NT2/D1 (cell line): Measurements from ENCODE around the gene SLC6A9.

ENCODE experiments used
- DNase-seq: peaks from one replicate; pipeline ENCODE4 v3.0.0-alpha.2; 2011; ENCODE audit warnings: low read depth, low spot score
- H3K27me3 ChIP-seq: 2 replicates; pipeline ENCODE4 v1.6.0; 2011; ENCODE audit warnings: mild to moderate bottlenecking; ENCODE audit not compliant: insufficient read length, insufficient read depth
- H3K36me3 ChIP-seq: 2 replicates; pipeline ENCODE4 v1.6.1; 2011; ENCODE audit warnings: mild to moderate bottlenecking, low read length, mixed read lengths; ENCODE audit not compliant: insufficient read depth, insufficient read length
- H3K4me1 ChIP-seq: 2 replicates; pipeline ENCODE4 v1.5.1; 2011; ENCODE audit not compliant: insufficient read depth, insufficient read length
- H3K4me3 ChIP-seq: 2 replicates; pipeline ENCODE4 v1.5.1; 2011; ENCODE audit warnings: low read depth; ENCODE audit not compliant: insufficient read length
- H3K9ac ChIP-seq: 2 replicates; pipeline ENCODE4 v1.6.0; 2011; ENCODE audit warnings: low read depth; ENCODE audit not compliant: insufficient read length
- H3K9me3 ChIP-seq: 2 replicates; pipeline ENCODE4 v1.5.1; 2011; ENCODE audit warnings: mild to moderate bottlenecking, low read length; ENCODE audit not compliant: insufficient read depth
- SUZ12 ChIP-seq: IDR thresholded peaks from 2 replicates; pipeline ENCODE4 v1.6.1; 2011; ENCODE audit not compliant: insufficient read length, insufficient read depth; ENCODE audit errors: extremely low read depth
- YY1 ChIP-seq: IDR thresholded peaks from 2 replicates; pipeline ENCODE4 v1.6.1; 2011; ENCODE audit not compliant: insufficient read length, insufficient read depth
- ZNF274 ChIP-seq: IDR thresholded peaks from 2 replicates; pipeline ENCODE4 v1.6.1; 2011; ENCODE audit warnings: mild to moderate bottlenecking, low read depth, low read length

SLC6A9 gene

DNA sequence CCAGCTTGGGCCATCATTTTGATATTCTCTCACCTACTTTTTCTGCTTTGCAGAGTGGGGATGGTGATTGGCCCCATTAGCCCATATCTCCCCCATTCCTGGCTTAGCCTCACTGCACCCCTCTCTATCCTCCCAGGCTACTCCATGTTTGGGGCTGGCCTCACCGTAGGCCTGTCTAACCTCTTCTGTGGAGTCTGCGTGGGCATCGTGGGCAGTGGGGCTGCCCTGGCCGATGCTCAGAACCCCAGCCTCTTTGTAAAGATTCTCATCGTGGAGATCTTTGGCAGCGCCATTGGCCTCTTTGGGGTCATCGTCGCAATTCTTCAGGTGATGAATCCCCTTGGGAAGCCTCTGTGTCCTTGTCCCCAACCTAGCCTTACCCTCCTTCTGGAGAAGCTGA, 54.4 kb downstream of the SLC6A9 start:
- H3K4me3 ChIP-seq: no peak overlapping the region
- H3K36me3 ChIP-seq: peaks cover 62% of the 10 kb centered on the region
- H3K27me3 ChIP-seq: no peaks in the 10 kb centered on the region
- no peak for DNase-seq
- TF ChIP-seq YY1 (no peak), SUZ12 (no peak), ZNF274 (no peak)
- no peak overlapping the region for H3K9ac ChIP-seq
- no peaks in the 10 kb centered on the region for H3K9me3 ChIP-seq
- peaks cover 26% of the 10 kb centered on the region for H3K4me1 ChIP-seq

DNA sequence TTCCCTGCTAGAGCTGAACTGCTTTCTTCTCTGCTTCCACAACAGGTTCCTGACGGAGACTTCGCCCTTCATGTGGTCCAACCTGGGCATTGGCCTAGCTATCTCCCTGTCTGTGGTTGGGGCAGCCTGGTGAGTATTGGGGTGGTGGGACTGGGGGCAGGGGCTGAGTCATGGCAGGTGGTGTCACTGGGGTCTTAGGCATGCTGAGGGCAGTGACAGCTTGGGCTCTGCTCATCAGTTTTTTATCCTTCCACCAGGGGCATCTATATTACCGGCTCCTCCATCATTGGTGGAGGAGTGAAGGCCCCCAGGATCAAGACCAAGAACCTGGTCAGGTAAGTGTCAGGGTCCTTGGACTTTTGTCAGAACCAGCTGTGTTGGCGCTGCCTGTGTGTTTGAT, 55.2 kb downstream of the SLC6A9 start:
- H3K4me1 ChIP-seq: peaks cover 22% of the 10 kb centered on the region
- peak overlapping the region; percentile 94 for H3K4me3 ChIP-seq
- no peak for DNase-seq
- peaks cover 62% of the 10 kb centered on the region for H3K36me3 ChIP-seq
- TF ChIP-seq SUZ12 (no peak), YY1 (no peak), ZNF274 (no peak)
- H3K9ac ChIP-seq: peak overlapping the region; percentile 98
- no peaks in the 10 kb centered on the region for H3K9me3 ChIP-seq
- no peaks in the 10 kb centered on the region for H3K27me3 ChIP-seq

DNA sequence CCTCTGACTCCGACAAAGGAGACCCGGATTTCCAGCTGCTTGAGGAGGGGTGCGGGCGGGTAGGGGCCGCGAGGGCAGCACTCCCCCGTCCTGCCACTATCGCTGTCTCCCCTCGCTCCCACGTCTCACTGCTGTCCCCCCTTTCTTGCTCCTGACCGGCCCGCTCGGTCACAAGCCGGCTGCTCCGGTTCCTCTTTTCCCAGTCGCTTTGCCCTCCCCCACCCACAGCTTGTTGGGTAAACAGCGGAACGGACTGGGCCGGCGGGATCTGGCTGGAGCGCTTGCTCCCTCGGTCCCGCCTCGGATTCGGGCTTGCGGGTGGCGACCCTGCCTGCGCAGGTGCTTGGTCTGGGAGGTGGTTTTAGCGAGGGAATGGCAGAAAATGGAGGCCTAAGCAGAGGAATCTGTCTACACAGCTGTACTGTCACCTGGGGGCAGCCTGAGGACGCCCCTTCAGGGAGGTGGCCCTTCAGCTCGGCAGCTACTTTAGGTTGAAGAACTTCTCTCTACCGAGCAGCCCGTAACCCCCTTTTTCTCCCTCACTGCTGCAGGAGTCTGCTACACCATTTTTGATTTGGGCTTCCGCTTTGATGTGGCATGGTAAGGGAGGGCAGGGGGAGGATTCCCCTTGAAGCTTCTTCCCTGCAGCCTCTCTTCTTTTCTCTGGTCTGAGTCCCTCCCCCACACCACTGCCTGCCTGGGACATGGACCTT, 55.9 kb downstream of the SLC6A9 start:
- H3K9ac ChIP-seq: peak overlapping the region; percentile 98
- peaks cover 24% of the 10 kb centered on the region for H3K4me1 ChIP-seq
- no peak for TF ChIP-seq SUZ12
- TF ChIP-seq YY1: no peak
- TF ChIP-seq ZNF274: no peak
- no peaks in the 10 kb centered on the region for H3K9me3 ChIP-seq
- H3K4me3 ChIP-seq: peak overlapping the region; percentile 94
- peaks cover 62% of the 10 kb centered on the region for H3K36me3 ChIP-seq
- DNase-seq: no peak
- no peaks in the 10 kb centered on the region for H3K27me3 ChIP-seq

DNA sequence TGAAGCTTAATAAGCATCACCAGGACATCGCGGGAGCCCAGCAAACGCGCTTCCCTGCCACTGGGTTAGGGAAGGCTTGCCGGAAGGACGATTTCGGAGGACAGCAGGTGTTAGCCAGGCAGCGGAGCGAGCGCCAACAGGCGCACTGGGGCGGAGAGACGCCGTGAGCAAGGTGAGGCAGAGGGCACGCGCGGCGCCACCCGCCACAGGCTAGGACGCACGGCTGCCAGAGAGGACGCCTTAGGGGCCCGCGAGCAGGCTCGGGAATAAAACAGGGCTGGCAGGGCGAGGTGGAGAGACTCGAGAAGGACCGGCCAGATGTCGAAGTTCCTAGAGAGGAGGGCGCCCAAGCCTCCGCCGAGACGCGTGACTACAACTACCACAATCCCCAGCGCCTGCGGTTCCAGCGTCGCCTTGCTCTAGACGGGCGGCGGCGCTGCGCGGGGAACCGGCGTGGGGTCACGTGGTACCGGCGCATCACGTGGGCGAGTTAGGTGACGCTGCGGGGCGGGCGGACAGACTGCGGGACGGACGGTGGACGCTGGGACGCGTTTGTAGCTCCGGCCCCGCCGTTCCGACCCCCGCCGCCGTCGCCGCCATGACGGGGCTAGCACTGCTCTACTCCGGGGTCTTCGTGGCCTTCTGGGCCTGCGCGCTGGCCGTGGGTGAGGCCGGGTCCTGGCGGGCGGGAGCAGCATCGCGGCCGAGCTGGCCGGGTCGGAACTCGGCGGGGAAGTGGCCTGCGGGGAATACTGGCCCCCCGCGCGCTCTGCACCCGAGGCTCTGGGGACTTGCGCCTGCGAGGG, 56.6 kb downstream of the SLC6A9 start, which contains the start of gene ATP6V0B:
TSS of gene ATP6V0B (plus strand) at position 518 of the 806 bp plus-strand sequence. CDS start at position 599, 81 bp downstream.
- H3K9me3 ChIP-seq: no peaks in the 10 kb centered on the region
- peak within 1 kb of the TSS; percentile 94 for H3K4me3 ChIP-seq
- H3K27me3 ChIP-seq: no peaks in the 10 kb centered on the region
- TF ChIP-seq SUZ12 (no peak), ZNF274 (no peak), YY1 (peak; percentile 47)
- peaks cover 21% of the 10 kb centered on the region for H3K4me1 ChIP-seq
- peak; percentile 98 for DNase-seq
- peaks cover 61% of the 10 kb centered on the region for H3K36me3 ChIP-seq
- H3K9ac ChIP-seq: peak within 1 kb of the TSS; percentile 98

DNA sequence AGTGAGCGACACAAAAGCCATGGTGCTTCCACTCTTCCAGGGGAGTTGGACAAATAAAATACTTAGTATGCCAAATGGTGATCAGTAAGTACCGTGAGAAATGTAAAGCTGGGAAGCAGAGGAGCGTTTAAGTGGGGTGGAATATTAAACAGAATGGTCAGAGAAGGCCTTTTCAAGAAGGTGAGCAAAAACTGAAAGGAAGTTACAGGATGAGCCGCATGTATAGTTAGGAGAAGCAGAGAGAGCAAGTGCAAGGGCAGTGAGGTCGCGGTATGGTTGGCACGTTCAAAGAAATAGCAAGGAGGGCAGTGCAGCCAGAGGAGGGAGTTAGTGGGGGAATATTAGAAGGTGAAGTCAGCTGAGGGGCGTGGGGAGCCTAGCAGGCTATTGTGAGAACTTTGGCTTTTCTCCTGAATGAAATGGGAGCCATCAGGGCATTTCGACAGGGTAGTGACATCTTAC, 57.2 kb downstream of the SLC6A9 start:
- H3K4me1 ChIP-seq: peaks cover 21% of the 10 kb centered on the region
- TF ChIP-seq YY1 (no peak), SUZ12 (no peak), ZNF274 (no peak)
- DNase-seq: no peak
- peak overlapping the region; percentile 94 for H3K4me3 ChIP-seq
- no peaks in the 10 kb centered on the region for H3K9me3 ChIP-seq
- no peaks in the 10 kb centered on the region for H3K27me3 ChIP-seq
- peaks cover 61% of the 10 kb centered on the region for H3K36me3 ChIP-seq
- peak overlapping the region; percentile 98 for H3K9ac ChIP-seq

DNA sequence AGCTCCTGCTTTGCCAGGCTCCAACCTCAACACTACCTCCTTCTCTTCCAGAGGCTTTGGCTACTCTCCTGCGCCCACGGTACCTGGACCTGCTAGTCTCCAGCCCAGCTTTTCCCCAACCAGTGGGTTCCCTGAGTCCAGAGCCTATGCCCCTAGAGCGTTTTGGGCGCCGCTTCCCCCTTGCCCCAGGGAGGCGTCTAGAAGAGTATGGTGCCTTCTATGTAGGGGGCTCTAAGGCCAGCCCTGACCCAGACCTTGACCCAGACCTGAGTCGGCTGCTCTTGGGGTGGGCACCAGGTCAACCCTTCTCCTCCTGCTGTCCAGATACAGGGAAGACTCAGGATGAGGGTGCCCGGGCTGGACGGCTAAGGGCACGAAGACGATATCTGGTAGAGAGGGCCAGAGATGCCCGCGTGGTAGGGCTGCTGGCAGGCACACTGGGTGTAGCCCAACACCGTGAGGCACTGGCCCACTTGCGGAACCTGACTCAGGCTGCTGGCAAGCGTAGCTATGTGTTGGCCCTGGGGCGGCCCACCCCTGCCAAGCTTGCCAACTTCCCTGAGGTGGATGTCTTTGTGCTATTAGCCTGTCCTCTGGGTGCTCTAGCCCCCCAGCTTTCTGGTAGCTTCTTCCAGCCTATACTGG, 59.8 kb downstream of the SLC6A9 start:
- H3K36me3 ChIP-seq: peaks cover 56% of the 10 kb centered on the region
- H3K4me1 ChIP-seq: peaks cover 10% of the 10 kb centered on the region
- no peak overlapping the region for H3K9ac ChIP-seq
- no peak for DNase-seq
- no peaks in the 10 kb centered on the region for H3K9me3 ChIP-seq
- H3K27me3 ChIP-seq: no peaks in the 10 kb centered on the region
- H3K4me3 ChIP-seq: no peak overlapping the region
- TF ChIP-seq ZNF274: no peak
- TF ChIP-seq YY1: no peak
- TF ChIP-seq SUZ12: no peak

DNA sequence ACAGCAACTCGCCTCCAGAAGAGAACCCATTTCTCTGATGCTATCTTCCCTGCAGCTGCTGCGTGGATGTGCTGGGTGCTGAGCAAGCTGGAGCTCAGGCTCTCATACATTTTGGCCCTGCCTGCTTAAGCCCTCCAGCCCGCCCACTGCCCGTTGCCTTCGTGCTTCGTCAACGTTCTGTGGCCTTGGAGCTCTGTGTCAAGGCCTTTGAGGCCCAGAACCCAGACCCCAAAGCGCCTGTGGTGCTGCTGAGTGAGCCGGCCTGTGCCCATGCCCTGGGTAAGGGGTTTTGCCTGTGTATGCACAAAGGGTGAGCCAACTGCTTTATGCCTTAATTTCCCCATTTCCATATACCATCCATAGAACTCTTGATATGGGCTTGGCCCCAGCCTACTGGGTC, 60.4 kb downstream of the SLC6A9 start:
- DNase-seq: no peak
- H3K4me3 ChIP-seq: peak overlapping the region; percentile 98
- peak overlapping the region; percentile 96 for H3K9ac ChIP-seq
- no peak for TF ChIP-seq YY1
- no peak for TF ChIP-seq ZNF274
- TF ChIP-seq SUZ12: no peak
- H3K9me3 ChIP-seq: no peaks in the 10 kb centered on the region
- no peaks in the 10 kb centered on the region for H3K27me3 ChIP-seq
- H3K4me1 ChIP-seq: peaks cover 10% of the 10 kb centered on the region
- peaks cover 56% of the 10 kb centered on the region for H3K36me3 ChIP-seq
